T-helper 1 cell (primary cell): Measurements from ENCODE around the gene FLG2.
"Not testable (repeated sequence)": the region's sequence is repeated elsewhere in the genome, so short reads cannot be mapped to it uniquely, and the experiment has no call there.

Experiments used
- DNase-seq, 5 donors: peaks; one replicate each; pipeline ENCODE4 v3.0.0-alpha.2; 2012 to 2020
- total RNA-seq, 4 donors: gene quantifications; one replicate each; lab custom pipeline; 2026; lab: John Stamatoyannopoulos, UW

The FLG2 gene
- total RNA-seq = 0 reads per million in 4 donors

GRCh38 chr1:152359906-152360305, at the start of gene FLG2:
TSS of gene FLG2 (minus strand) at chr1:152360006. CDS start at chr1:152358884, 1,122 bp downstream.
- DNase-seq = no peak

- DNase-seq = no peak
Observed at GRCh38 chr1:152408664-152409063, 48.9 kb upstream of the FLG2 start.

DNA sequence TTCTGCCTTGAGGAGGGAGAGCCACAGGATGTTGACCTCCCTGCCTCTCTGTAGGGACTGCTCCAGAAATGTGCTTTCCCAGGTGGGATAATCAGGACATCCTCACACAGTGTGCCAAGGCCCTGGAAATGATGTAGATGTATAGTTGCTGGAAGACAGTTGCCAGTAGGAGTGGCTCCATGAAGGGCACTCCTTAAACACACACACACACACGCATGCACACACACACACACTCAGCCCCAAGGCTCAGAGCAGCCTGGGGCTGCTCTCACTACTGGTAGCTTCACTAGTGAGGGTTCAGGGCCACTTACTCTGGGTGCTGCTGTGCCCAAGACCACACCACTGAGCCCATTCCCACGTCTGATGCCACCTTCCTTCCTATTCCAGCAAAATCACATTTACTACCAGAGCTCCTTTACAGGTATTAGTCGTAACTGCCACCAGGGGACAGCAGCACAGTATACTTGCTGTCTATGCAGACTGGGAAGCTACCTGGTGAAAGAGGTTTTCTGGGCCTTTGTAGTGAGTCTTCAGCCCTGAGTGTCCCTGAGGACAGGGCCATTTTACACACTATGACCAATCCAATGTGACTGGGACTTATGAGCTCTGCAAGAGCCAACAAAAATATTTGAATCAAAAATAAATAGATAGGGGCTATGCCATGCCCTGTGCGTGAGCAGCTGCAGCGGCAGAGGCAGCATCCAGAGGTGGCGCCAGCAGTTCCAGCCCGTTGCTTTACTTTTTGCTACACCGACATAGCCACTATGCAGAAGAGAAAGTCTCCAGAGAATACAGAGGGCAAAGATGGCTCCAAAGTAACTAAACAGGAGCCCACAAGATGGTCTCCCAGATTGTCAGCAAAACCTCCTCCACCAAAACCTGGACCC, 39.2 kb upstream of the FLG2 start:
- peak in 1 of 5 donors; percentile 7 for DNase-seq

GRCh38 chr1:152397474-152397873, 37.7 kb upstream of the FLG2 start:
- no peak for DNase-seq

DNA sequence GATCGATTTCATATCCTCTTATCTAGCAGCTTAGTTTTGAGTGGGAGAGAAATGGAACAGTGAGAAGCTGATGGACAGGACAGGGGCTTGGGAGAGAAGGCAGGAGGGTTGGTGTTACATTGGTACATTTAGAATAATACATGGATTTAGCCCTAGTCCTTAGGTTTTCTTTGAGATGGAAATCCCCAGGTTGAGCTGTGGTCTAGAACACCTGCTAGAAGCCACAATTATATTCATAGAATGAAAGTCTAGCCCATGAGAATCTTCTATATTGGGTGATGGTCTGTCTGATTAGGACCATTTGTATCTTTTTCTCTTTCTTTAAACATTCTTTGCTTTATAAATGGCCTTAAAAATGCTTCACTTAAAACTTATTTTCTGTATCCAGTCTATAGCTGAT, 34.3 kb upstream of the FLG2 start:
- DNase-seq = no peak

DNA sequence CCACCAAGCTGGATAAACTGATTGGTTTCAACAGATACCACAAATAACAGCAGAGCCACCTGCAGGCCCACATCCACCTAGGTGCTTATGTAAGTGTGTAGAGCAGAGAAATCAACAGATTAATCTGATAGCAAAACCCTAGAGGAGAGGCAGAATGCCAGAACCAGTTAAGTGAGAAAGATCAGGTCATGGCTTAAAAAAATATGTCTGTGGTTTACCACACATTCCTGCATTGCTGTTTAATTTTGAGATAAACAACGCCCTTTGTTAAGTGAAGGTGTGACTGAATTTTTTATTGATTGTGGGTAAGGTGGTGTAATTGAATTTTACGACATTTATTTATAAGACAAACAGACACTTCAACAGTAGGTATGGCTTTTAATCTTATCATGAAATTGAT, 33.1 kb upstream of the FLG2 start:
- DNase-seq = no peak

GRCh38 chr1:152388889-152389288, 29.1 kb upstream of the FLG2 start:
- DNase-seq = no peak

GRCh38 chr1:152386940-152387339, 27.1 kb upstream of the FLG2 start:
- no peak for DNase-seq

DNA sequence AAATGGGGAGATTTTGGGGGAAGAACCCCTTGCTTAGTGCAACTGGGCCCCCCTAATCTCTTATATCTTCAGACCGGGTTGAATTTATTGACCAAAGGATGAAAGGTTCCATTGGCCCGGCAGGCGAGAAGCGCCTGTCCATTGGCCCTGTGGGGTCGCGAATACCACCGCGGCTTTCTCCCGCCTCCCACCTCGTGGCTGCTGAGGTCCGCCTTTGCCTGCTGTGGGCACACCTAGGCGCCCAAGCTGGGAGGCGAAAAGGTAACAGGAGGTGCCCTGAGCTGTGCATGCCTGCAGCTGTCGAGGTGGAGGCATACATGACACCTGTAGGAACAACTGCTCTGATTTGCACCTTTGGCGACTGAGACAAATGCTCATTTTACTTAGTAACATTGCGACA, 21.1 kb upstream of the FLG2 start:
- DNase-seq = no peak

DNA sequence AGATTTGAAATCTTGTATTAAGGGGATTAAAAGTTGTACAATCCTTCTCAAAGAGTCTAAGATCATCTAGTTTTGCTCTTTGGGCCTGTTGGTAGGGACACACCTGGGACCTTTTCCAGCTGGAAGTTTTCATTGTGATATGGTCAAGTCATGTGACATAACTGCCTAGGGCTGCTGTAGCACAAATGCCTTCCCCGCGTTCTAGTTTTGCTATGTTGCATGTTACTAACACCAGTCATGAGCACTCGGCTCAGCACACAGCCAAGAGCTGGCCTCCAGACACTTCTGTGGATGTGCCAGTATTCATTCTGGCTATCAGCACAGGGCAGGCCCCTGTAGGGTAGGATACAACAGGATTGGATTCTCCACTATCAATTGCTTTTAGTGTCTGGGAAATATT, 14.6 kb upstream of the FLG2 start:
- DNase-seq = no peak

DNA sequence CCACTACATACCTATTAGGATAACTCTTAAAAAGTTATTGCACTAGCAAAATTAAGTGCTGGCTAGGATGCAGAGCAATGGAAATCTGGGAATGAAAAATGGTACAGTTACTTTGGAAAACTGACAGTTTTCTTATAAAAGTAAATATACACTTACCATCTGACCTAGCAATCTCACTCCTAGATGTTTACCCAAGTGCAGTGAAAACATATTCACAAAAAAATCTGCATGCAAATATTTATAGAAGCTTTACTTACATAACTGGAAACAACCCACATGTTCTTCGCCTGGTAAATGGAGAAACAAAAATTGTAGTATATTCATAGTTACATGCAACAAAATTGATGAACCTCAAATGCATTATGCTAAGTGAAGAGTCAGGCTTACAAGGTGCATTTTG, 12.9 kb upstream of the FLG2 start:
- DNase-seq = no peak

GRCh38 chr1:152367436-152367835, 7.6 kb upstream of the FLG2 start:
- no peak for DNase-seq

- no peak for DNase-seq
Observed at GRCh38 chr1:152356736-152357135, 3.1 kb downstream of the FLG2 start.

DNA sequence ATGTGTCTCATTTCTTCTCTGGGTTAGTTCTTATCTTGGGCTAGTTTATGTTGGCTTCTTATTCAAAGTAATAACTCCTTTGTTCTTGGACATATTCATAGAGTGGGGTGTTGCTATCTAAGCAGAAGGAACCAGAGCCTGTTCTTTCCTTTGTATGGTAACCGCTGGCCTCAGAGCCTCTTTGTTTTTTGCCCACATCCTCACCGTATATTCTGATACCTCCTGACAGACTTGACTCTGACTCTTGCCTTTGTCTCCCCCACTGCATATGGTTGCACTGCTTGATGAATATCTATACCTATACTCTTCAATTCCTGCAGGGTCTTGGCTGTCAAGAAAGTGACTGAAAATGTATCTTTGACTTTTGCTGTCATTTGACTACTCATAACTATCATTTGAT, 10.2 kb downstream of the FLG2 start:
- no peak for DNase-seq

DNA sequence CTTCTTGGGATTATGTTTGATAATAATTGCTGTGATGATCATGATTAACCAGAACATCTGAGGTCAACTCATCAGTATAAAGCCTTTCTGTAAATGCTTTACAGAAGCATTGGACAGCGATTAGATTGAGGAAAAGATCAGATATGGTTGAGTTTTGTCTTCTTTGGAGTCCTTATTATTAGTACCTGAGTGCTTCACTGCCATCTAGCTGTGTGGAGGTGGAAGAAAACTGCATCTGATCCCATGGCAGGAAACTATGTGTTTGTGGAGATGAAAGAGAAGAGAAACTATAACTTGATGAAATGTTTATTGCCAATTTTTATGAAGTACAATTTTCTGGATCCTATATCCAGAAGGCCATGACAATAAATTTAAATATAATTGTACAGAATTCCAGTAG, 11.4 kb downstream of the FLG2 start:
- DNase-seq = no peak

DNA sequence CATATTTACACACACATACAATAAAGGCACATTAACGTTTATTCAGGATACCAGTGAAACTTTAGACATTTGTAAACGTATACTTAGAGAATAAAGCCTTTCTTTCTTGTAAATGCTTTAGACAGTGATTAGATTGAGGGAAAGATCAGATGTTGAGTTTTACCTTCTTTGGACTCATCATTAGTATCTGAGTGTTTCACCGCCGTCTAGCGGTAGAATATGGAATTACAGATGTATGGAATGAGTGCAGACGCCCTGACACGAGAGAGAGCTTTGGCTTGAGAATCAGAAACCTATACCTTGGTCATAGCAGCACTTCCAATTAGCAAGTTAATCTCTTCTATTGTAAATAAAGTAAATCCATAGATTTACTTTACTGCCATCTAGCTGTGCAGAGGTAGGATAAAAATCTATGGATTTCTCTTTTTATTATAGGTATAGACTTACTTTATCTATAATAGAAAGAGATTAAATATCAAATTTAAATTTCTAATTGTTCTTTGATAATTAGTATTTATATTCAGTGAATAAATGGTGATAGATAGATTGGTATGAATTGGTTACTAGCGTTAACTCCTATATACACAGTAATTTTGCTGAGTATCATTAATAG, 12.6 kb downstream of the FLG2 start:
- DNase-seq = peak in 4 of 5 donors; percentile 12 to 51 (median 40)

DNA sequence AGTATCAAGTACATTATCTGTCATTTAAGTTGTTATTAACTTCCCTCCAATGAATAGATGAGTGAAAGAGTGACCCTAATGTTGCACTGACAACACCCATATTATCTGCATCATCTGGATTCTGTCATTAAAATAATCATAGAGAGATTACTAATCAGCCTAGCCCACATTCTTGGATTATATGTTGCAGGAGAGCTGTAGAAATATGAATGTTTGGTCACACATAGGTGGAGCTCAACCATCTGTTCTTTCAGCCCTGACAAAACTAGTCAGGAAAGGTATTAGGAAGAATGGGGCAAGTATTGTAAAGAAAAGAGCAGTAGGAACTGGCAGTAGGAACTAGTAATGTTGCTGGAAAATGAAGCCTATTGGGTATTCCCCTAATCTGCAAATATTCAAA, 15.4 kb downstream of the FLG2 start:
- DNase-seq = no peak

GRCh38 chr1:152343006-152343405, 16.8 kb downstream of the FLG2 start:
- no peak for DNase-seq

DNA sequence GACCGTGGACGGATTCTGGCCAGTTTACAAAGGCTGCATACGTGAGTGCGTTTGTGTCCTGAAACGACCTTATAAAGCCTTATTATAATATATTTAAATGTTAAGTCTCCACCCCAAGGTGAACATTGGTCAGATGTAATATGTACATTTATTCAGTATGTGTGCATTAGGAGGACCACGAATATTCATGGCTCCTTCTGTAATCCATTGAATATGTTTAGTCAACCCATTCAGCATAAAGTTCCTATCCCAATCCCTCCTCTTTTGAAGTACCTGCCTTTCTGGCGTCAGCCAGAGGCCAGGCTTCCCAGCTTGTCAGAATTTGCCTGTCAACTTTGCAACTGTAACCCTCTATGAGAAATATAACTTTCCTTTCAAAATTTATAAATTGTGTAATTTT, 24.4 kb downstream of the FLG2 start:
- no peak for DNase-seq

- DNase-seq = no peak
Observed at GRCh38 chr1:152328801-152329391, 30.9 kb downstream of the FLG2 start.

- no peak for DNase-seq
Observed at GRCh38 chr1:152325111-152325510, 34.7 kb downstream of the FLG2 start, which contains the start of gene FLG. TSS of gene FLG (minus strand) at chr1:152325239. CDS start at chr1:152315456, 9,783 bp downstream.

DNA sequence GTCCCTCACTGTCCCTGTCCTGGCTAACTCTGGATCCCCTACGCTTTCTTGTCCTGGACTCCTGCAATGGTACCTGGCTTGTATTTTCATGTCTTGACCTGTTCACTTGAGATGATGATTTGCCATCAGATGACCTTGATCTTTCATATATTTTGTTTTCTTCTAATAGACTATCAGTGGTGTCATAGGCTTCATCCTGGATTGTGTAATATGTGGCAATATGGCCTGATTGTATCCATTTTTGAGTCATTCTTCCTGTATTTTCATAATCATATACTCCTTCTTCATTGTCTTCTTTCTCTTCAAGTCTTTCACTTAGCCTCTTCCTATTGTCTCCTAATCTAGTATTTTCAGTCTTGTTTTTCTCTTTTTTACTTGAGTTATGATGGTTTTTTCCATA, 45.8 kb downstream of the FLG2 start:
- DNase-seq = no peak

GRCh38 chr1:152313319-152313801, 46.4 kb downstream of the FLG2 start:
- DNase-seq = no peak

- not testable (repeated sequence) for DNase-seq
Observed at GRCh38 chr1:152312169-152312568, 47.6 kb downstream of the FLG2 start.
